HG03432 (cell line): ENCODE data around the gene MED20.

ENCODE experiments used
- ATAC-seq: cut with Tn5 transposase; IDR thresholded peaks from one replicate; pipeline ENCODE4 v1.9.1; 2021; ENCODE audit warnings: mild to moderate bottlenecking, moderate library complexity; ENCODE audit not compliant: unreplicated experiment

MED20 gene

GRCh38 chr6:41914869-41915530, 5.9 kb downstream of the MED20 start:
- ATAC-seq = no peak

- ATAC-seq = no peak
These were observed 6.6 kb downstream of the MED20 start for GRCh38 chr6:41914343-41914742.

- ATAC-seq = no peak
These were observed 11.2 kb downstream of the MED20 start for GRCh38 chr6:41909727-41910126.

GRCh38 chr6:41901882-41902519, 18.9 kb downstream of the MED20 start:
- no peak for ATAC-seq

- no peak for ATAC-seq
These were observed 20.1 kb downstream of the MED20 start for GRCh38 chr6:41900861-41901260.

GRCh38 chr6:41896281-41896680, 24.7 kb downstream of the MED20 start:
- ATAC-seq = no peak

GRCh38 chr6:41895300-41896233, 25.4 kb downstream of the MED20 start, which contains the start of gene USP49:
Gene USP49 (minus strand): TSS chr6:41895375. CDS start chr6:41806983, 88,392 bp downstream.
- peak; percentile 79 for ATAC-seq

GRCh38 chr6:41894366-41895299, 26.3 kb downstream of the MED20 start:
- peak; percentile 41 for ATAC-seq

GRCh38 chr6:41892921-41893564, 27.9 kb downstream of the MED20 start:
- no peak for ATAC-seq

- ATAC-seq = no peak
These were observed 33.6 kb downstream of the MED20 start for GRCh38 chr6:41887331-41887751.

- ATAC-seq = no peak
These were observed 35.0 kb downstream of the MED20 start for GRCh38 chr6:41885930-41886329.

GRCh38 chr6:41884957-41885356, 36.0 kb downstream of the MED20 start:
- ATAC-seq = no peak

- no peak for ATAC-seq
These were observed 39.4 kb downstream of the MED20 start for GRCh38 chr6:41881506-41881905.

GRCh38 chr6:41878961-41879405, 42.0 kb downstream of the MED20 start:
- no peak for ATAC-seq

GRCh38 chr6:41878246-41878645, 42.7 kb downstream of the MED20 start:
- ATAC-seq = no peak

- ATAC-seq = no peak
These were observed 43.8 kb downstream of the MED20 start for GRCh38 chr6:41877051-41877680.

GRCh38 chr6:41874741-41875140, 46.2 kb downstream of the MED20 start:
- no peak for ATAC-seq

- no peak for ATAC-seq
These were observed 48.8 kb downstream of the MED20 start for GRCh38 chr6:41872147-41872546.

GRCh38 chr6:41871691-41872090, 49.2 kb downstream of the MED20 start:
- ATAC-seq = no peak
